Ishikawa (cell line): ENCODE results near the gene MTERF4.

ENCODE experiments used
- CEBPB ChIP-seq: IDR thresholded peaks from 2 replicates; pipeline ENCODE4 v1.6.1; 2012
- EGR1 ChIP-seq: IDR thresholded peaks from 2 replicates; pipeline ENCODE4 v1.6.1; 2012
- EP300 ChIP-seq: IDR thresholded peaks from 2 replicates; pipeline ENCODE4 v1.6.1; 2012; ENCODE audit warnings: borderline replicate concordance
- FOXM1 ChIP-seq: IDR thresholded peaks from 2 replicates; pipeline ENCODE4 v1.6.1; 2012; ENCODE audit warnings: low read depth, borderline replicate concordance
- MAX ChIP-seq: IDR thresholded peaks from 2 replicates; pipeline ENCODE4 v1.6.1; 2012
- NFIC ChIP-seq: IDR thresholded peaks from 2 replicates; pipeline ENCODE4 v1.6.1; 2012
- RAD21 ChIP-seq: IDR thresholded peaks from 2 replicates; pipeline ENCODE4 v1.6.1; 2012; ENCODE audit warnings: low read depth
- REST ChIP-seq: IDR thresholded peaks from 2 replicates; pipeline ENCODE4 v1.6.1; 2012; ENCODE audit warnings: low read depth, mild to moderate bottlenecking
- TAF1 ChIP-seq: IDR thresholded peaks from 2 replicates; pipeline ENCODE4 v1.6.1; 2012; ENCODE audit warnings: low read depth, mild to moderate bottlenecking
- TCF12 ChIP-seq: IDR thresholded peaks from 2 replicates; pipeline ENCODE4 v1.6.1; 2012; ENCODE audit warnings: low read depth
- TEAD4 ChIP-seq: IDR thresholded peaks from 2 replicates; pipeline ENCODE4 v1.6.1; 2012
- USF1 ChIP-seq: IDR thresholded peaks from 2 replicates; pipeline ENCODE4 v1.6.1; 2012
- YY1 ChIP-seq: IDR thresholded peaks from 2 replicates; pipeline ENCODE4 v1.6.1; 2012; ENCODE audit warnings: low read depth
- ZBTB7A ChIP-seq: IDR thresholded peaks from 2 replicates; pipeline ENCODE4 v1.6.1; 2012; ENCODE audit warnings: low read depth

The MTERF4 gene

GRCh38 chr2:241091201-241091600 is 10.9 kb downstream of the MTERF4 start:
- TF ChIP-seq TAF1 = no peak
- TF ChIP-seq TEAD4 = no peak
- no peak for TF ChIP-seq MAX

GRCh38 chr2:241088791-241089732 is 13.0 kb downstream of the MTERF4 start:
- TF ChIP-seq NFIC (no peak), EGR1 (no peak), USF1 (no peak), REST (no peak), MAX (no peak)

GRCh38 chr2:241088376-241088775 is 13.7 kb downstream of the MTERF4 start:
- TF ChIP-seq CEBPB (no peak), FOXM1 (no peak), REST (no peak), TEAD4 (no peak), YY1 (no peak), RAD21 (no peak), ZBTB7A (no peak), EP300 (no peak), TCF12 (no peak), USF1 (no peak)

GRCh38 chr2:241087420-241088268 is 14.4 kb downstream of the MTERF4 start:
- TF ChIP-seq TEAD4 = no peak
- TF ChIP-seq RAD21 = no peak
- no peak for TF ChIP-seq YY1
- TF ChIP-seq TAF1 = no peak
- TF ChIP-seq REST = no peak
- no peak for TF ChIP-seq MAX
- no peak for TF ChIP-seq USF1
- no peak for TF ChIP-seq EGR1
- TF ChIP-seq EP300 = no peak
